Heart right ventricle (tissue), 16 donors: ENCODE results near the gene ARID2. TPM values are rescaled to one million over a fixed set of nuclear protein-coding genes. Genes with fewer than 3 reads are reported as not detected.

ENCODE experiments used
- ATAC-seq, 8 donors: fragments of 200-7000 bp; cut with Tn5 transposase; one replicate each; pipeline ENCODE4 v1.9.1; 2020; ENCODE audit warnings: mild to moderate bottlenecking in 8 of 8, moderate library complexity in 8 of 8, moderate number of reproducible peaks in 1 of 8
- DNase-seq, 2 donors: peaks; one replicate each; pipeline ENCODE4 v3.0.0-alpha.2; 2020
- H3K27ac ChIP-seq, 10 donors: fragments of 200-600 bp; sonication (generic) in 2 of 10; one replicate each; pipeline versions ENCODE4 v1.5.0 to v1.8.0; 2020 to 2022; ENCODE audit warnings: mild to moderate bottlenecking in 3 of 10
- H3K27me3 ChIP-seq, 7 donors: fragments of 200-600 bp; one replicate each; pipeline ENCODE4 v1.8.0; 2021 to 2022; ENCODE audit warnings: mild to moderate bottlenecking in 2 of 7
- H3K36me3 ChIP-seq, 9 donors: fragments of 200-600 bp; sonication (generic) in 1 of 9; one replicate each; pipeline versions ENCODE4 v1.5.0 to v1.8.0; 2020 to 2022; ENCODE audit warnings: mild to moderate bottlenecking in 2 of 9
- H3K4me1 ChIP-seq, 9 donors: fragments of 200-600 bp; sonication (generic) in 1 of 9; one replicate each; pipeline versions ENCODE4 v1.5.0 to v1.8.0; 2020 to 2022; ENCODE audit warnings: mild to moderate bottlenecking in 4 of 9
- H3K4me3 ChIP-seq, 10 donors: fragments of 200-600 bp; sonication (generic) in 2 of 10; one replicate each; pipeline versions ENCODE4 v1.5.0 to v1.8.0; 2020 to 2022; ENCODE audit warnings: mild to moderate bottlenecking in 7 of 10, moderate library complexity in 2 of 10
- H3K9me3 ChIP-seq, 11 donors: fragments of 200-600 bp in 10 of 11; sonication (generic) in 2 of 11; one replicate each; pipeline versions ENCODE4 v1.5.0 to v1.8.0; 2013 to 2022; ENCODE audit warnings: mild to moderate bottlenecking in 2 of 11, control low read depth in 1 of 11, moderate library complexity in 1 of 11
- intact Hi-C, 10 donors: fragments of 100-400 bp; cut with DNase I; formaldehyde crosslinking; loops; one replicate each; pipeline versions ENCODE4 v1.11.1 to v1.14.2; 2022
- polyA plus RNA-seq, 2 donors: library from polyadenylated mRNA; stranded (reverse); fragments of 200-250 nt; gene quantifications; one replicate each; pipeline ENCODE4 v1.2.3, GENCODE V29; 2013
- total RNA-seq, 10 donors: library from RNA; stranded (reverse); fragmentation: NEBNext Ultra II Directional in 3 of 10; extraction: Animal tissue kit (Norgen Biotek cat#: 25700) in 3 of 10; gene quantifications; one replicate each; pipeline versions ENCODE4 v1.2.1 to v1.2.4, GENCODE V29; 2021 to 2023
- TF ChIP-seq, protein P1 (sequence below), 9 donors: fragments of 200-600 bp; sonication (generic) in 2 of 9; IDR thresholded peaks; one replicate each; pipeline versions ENCODE4 v1.5.0 to v1.8.0; 2021 to 2022; ENCODE audit warnings: antibody characterized with exemption in 9 of 9, mild to moderate bottlenecking in 5 of 9, moderate library complexity in 1 of 9
- donor health status: Arrhythmogenic right ventricular cardiomyopathy.
- donor health status: ischemic (EF 13 %, LVEDD 7.1; RV severe dilation, severe dysfunction).
- donor health status: healthy with polysubstance abuse.
- donor health status: DM: no; HTN: yes; CAD: no.
- donor health status: DM: no; HTN: no; CAD: no.
- donor health status: ischemic (EF 25% LVEDD 6.9; RV normal size, moderate dysfunction).
- donor health status: ischemic (EF 25% LVEDD 5.7; RV mildly dilated, moderate dysfunction).
- donor health status: healthy.
- donor health status: DM: yes; HTN: yes; CAD: no.
- donor health status: Ischemic cardiomyopathy.
- donor health status: ischemic (EF 35%, LVEDD 5.7; RV mildly dilated, moderate dysfunction).
- donor health status: nonischemic (EF 11% LVEDD 7.7; RV severe dilation, severe dysfunction).
- donor health status: DM: yes; HTN: yes; CAD: no.
- donor health status: PGD.
- donor health status: ischemic (EF 29% LVEDD 5.4; RV normal size, mild dysfunction).
- donor health status: nonischemic (EF 23%, LVEDD 6.1; RV moderate dilation, normal function).

ARID2 gene
- total and polyA plus RNA-seq, 12 donors, result 3.0 to 28.8 (median 18.6) TPM

DNA sequence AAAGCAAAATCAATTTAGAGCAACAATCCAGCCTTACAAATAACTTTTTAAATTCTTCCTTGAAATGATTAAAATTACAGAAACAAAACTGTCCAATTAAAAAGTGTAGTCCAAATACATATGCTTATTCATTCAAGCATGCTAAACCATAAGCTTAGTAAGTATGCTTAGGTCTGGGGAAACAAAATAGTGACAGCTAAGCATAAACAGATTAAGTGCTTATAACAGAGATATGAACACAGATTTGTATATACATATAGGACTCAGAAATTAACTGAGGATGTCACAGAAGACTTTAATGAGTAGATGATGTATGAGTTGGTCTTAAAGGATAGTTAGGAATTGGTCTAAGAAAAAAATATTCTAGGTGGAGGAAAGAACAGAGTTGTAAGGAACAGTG lies 219.0 kb downstream of the ARID2 start:
- intact Hi-C loops, result no loop called here
- TF ChIP-seq, protein P1, sequence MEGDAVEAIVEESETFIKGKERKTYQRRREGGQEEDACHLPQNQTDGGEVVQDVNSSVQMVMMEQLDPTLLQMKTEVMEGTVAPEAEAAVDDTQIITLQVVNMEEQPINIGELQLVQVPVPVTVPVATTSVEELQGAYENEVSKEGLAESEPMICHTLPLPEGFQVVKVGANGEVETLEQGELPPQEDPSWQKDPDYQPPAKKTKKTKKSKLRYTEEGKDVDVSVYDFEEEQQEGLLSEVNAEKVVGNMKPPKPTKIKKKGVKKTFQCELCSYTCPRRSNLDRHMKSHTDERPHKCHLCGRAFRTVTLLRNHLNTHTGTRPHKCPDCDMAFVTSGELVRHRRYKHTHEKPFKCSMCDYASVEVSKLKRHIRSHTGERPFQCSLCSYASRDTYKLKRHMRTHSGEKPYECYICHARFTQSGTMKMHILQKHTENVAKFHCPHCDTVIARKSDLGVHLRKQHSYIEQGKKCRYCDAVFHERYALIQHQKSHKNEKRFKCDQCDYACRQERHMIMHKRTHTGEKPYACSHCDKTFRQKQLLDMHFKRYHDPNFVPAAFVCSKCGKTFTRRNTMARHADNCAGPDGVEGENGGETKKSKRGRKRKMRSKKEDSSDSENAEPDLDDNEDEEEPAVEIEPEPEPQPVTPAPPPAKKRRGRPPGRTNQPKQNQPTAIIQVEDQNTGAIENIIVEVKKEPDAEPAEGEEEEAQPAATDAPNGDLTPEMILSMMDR (IDR thresholded peaks at IDR 0.05), result no peak
- no peaks in the 10 kb centered on the region for H3K27me3 ChIP-seq
- no peaks in the 10 kb centered on the region for H3K9me3 ChIP-seq
- peaks cover 0 to 11% (median 0%) of the 10 kb centered on the region in 9 donors for H3K4me1 ChIP-seq
- no peak for DNase-seq
- no peak for ATAC-seq
- H3K27ac ChIP-seq, result no peak overlapping the region
- H3K4me3 ChIP-seq, result no peak overlapping the region
- H3K36me3 ChIP-seq, result peaks cover 0 to 96% (median 23%) of the 10 kb centered on the region in 9 donors
